ENCODE measurements around the gene SALL4.

DNA sequence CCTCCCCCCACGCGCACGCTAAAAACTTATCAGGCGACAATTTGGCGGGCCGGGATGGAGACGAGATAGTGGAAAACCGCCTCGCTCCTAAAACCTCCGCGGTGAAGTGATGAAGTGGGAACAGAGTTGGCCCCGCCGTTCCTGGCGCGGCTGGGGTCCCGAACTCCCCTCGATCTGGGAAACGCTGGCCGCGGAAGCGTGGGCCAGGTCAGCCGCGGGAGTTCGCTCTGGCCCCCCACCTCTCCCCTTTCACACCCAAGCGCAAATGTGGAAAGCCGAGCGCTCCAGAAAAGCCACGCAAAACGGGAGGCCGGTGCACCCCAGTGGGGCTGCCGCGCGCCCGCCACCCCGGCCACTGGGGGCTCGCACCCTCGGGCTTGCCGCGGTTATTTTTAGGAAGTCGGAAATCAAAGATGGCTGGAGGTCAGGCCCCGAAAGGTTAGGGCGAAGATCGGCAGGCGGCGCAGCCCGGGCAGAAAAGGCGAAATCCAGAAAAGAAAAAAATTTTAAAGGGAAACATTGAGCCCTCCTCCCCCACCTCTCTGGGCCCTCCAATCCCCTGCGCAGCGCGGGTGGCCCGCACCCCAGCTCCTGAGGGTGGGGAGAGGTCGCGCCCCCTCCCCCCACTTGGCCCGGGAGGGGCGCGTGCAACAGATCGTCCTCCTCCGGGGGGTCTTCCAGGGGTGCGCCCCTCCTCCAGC, 1.0 kb downstream of the SALL4 start:
- TF ChIP-seq CTCF (IDR thresholded peaks at IDR 0.05; ENCODE audit: insufficient read depth, low read length) (no peak), POLR2AphosphoS5 (IDR thresholded peaks at IDR 0.05; ENCODE audit: low read depth) (no peak), GABPA (IDR thresholded peaks at IDR 0.05; ENCODE audit: low read depth) (no peak), SPI1 (IDR thresholded peaks at IDR 0.05; ENCODE audit: borderline replicate concordance, low read depth) (no peak)
- TF ChIP-seq, protein P1, sequence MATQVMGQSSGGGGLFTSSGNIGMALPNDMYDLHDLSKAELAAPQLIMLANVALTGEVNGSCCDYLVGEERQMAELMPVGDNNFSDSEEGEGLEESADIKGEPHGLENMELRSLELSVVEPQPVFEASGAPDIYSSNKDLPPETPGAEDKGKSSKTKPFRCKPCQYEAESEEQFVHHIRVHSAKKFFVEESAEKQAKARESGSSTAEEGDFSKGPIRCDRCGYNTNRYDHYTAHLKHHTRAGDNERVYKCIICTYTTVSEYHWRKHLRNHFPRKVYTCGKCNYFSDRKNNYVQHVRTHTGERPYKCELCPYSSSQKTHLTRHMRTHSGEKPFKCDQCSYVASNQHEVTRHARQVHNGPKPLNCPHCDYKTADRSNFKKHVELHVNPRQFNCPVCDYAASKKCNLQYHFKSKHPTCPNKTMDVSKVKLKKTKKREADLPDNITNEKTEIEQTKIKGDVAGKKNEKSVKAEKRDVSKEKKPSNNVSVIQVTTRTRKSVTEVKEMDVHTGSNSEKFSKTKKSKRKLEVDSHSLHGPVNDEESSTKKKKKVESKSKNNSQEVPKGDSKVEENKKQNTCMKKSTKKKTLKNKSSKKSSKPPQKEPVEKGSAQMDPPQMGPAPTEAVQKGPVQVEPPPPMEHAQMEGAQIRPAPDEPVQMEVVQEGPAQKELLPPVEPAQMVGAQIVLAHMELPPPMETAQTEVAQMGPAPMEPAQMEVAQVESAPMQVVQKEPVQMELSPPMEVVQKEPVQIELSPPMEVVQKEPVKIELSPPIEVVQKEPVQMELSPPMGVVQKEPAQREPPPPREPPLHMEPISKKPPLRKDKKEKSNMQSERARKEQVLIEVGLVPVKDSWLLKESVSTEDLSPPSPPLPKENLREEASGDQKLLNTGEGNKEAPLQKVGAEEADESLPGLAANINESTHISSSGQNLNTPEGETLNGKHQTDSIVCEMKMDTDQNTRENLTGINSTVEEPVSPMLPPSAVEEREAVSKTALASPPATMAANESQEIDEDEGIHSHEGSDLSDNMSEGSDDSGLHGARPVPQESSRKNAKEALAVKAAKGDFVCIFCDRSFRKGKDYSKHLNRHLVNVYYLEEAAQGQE (IDR thresholded peaks at IDR 0.05; ENCODE audit: insufficient replicate concordance, low read depth), result no peak

Measured in HL-60 (cell line).